K562 (cell line): ENCODE measurements around the gene JPH2. TPM values are rescaled to one million over a fixed set of nuclear protein-coding genes. Genes with fewer than 3 reads are reported as not detected.

Source experiments
- ATAC-seq: fragments of 200-7000 bp; cut with Tn5 transposase; 3 replicates; pipeline ENCODE4 v1.9.1; 2020; ENCODE audit warnings: moderate library complexity
- BruUV-seq: library from RNA; stranded (reverse); fragments of 400-500 nt; replicated peaks from 2 replicates; lab custom pipeline; 2021; lab: Mats Ljungman, UMichigan
- CTCF ChIA-PET: fragments of 300-600 bp; formaldehyde crosslinking; extraction: SDS; loops from one replicate; lab custom pipeline; 2021; ENCODE audit warnings: low intra/inter-chr PET ratio; lab: Yijun Ruan, JAX
- POLR2A ChIA-PET: fragments of 300-600, 350-650 bp; sonication (Branson Sonifier 250); formaldehyde crosslinking; extraction: SDS; loops from one replicate; lab custom pipeline; 2021; ENCODE audit warnings: antibody characterized with exemption, inconsistent platforms; lab: Yijun Ruan, JAX
- DNase-seq, 4 experiments: peaks; one replicate each; pipeline versions ENCODE4 v3.0.0 to v3.0.0-alpha.2; 2011 to 2018; ENCODE audit warnings: low spot score in 3 of 4, mixed read lengths in 3 of 4; ENCODE audit errors: extremely low read depth in 1 of 4
- FAIRE-seq: peaks from 2 replicates; lab custom pipeline; 2011; peaks lifted over from hg19 to GRCh38; lab: Jason Lieb, UNC
- H2AFZ ChIP-seq: 2 replicates; pipeline ENCODE4 v1.6.0; 2011; ENCODE audit warnings: low read depth, low read length, control low read depth, inconsistent platforms
- H3K27ac ChIP-seq: fragments of 200-600 bp; 3 replicates; pipeline ENCODE4 v1.8.0; 2011; ENCODE audit warnings: low read depth, mild to moderate bottlenecking, control low read depth, inconsistent platforms, low read length, moderate library complexity, mixed read lengths; ENCODE audit errors: extremely low read depth
- H3K27me3 ChIP-seq, 2 experiments: fragments of 300-600 bp in 1 of 2; 2 replicates in 1 of 2; 3 replicates in 1 of 2; pipeline versions ENCODE4 v1.6.0 to v1.8.0; 2011; ENCODE audit warnings: inconsistent platforms in 2 of 2, low read length in 2 of 2, mild to moderate bottlenecking in 1 of 2, mixed read lengths in 1 of 2, moderate library complexity in 1 of 2; ENCODE audit not compliant: control insufficient read depth in 2 of 2, insufficient read depth in 2 of 2
- H3K36me3 ChIP-seq: fragments of 300-600 bp; 3 replicates; pipeline ENCODE4 v1.8.0; 2011; ENCODE audit warnings: mild to moderate bottlenecking, low read length, inconsistent platforms; ENCODE audit not compliant: control insufficient read depth, insufficient read depth
- H3K4me1 ChIP-seq, 2 experiments: fragments of 200-600 bp in 1 of 2; replicated peaks in 1 of 2; 2 replicates in 1 of 2; 3 replicates in 1 of 2; pipeline versions ENCODE4 v1.5.1 to v1.8.0; 2011; ENCODE audit warnings: inconsistent platforms in 2 of 2, low read length in 2 of 2, mild to moderate bottlenecking in 1 of 2, mixed read lengths in 1 of 2, moderate library complexity in 1 of 2; ENCODE audit not compliant: control insufficient read depth in 2 of 2, insufficient read depth in 2 of 2
- H3K4me2 ChIP-seq: 2 replicates; pipeline ENCODE4 v1.6.1; 2011; ENCODE audit warnings: low read length, control low read depth, inconsistent platforms, mixed read lengths; ENCODE audit not compliant: insufficient read depth
- H3K4me3 ChIP-seq: fragments of 200-600 bp; sonication (generic), shearing (Covaris generic); 2 replicates; pipeline ENCODE4 v1.5.1; 2016; ENCODE audit warnings: control low read depth, inconsistent platforms
- H3K79me2 ChIP-seq: fragments of 200-600 bp; 3 replicates; pipeline ENCODE4 v1.8.0; 2011; ENCODE audit warnings: low read length, inconsistent platforms; ENCODE audit not compliant: control insufficient read depth, insufficient read depth
- H3K9ac ChIP-seq, 2 experiments: 2 replicates each; pipeline versions ENCODE4 v1.6.0 to v1.6.1; 2011; ENCODE audit warnings: low read depth in 2 of 2, low read length in 2 of 2, control low read depth in 1 of 2, inconsistent platforms in 1 of 2, mild to moderate bottlenecking in 1 of 2, mixed read lengths in 1 of 2; ENCODE audit not compliant: insufficient read depth in 1 of 2
- H3K9me1 ChIP-seq: one replicate; pipeline ENCODE4 v1.6.0; 2011; ENCODE audit warnings: inconsistent platforms, mild to moderate bottlenecking, low read length, moderate library complexity; ENCODE audit not compliant: control insufficient read depth, insufficient read depth
- H3K9me3 ChIP-seq: replicated peaks from 2 replicates; pipeline ENCODE4 v1.5.1; 2011; ENCODE audit warnings: low read depth, low read length, inconsistent platforms; ENCODE audit not compliant: control insufficient read depth, insufficient read depth
- H4K20me1 ChIP-seq: replicated peaks from 2 replicates; pipeline ENCODE4 v1.6.1; 2011; ENCODE audit warnings: low read length, inconsistent platforms, mixed read lengths; ENCODE audit not compliant: control insufficient read depth, insufficient read depth
- ARID4B ChIP-seq: sonication (generic); formaldehyde crosslinking; IDR thresholded peaks from 2 replicates; pipeline ENCODE4 v1.8.0; 2022; ENCODE audit warnings: mild to moderate bottlenecking, missing genetic modification reagents
- PHB2 ChIP-seq: fragments of 450-650 bp; IDR thresholded peaks from 2 replicates; pipeline ENCODE4 v1.6.1; 2017; ENCODE audit warnings: low read depth
- PKNOX1 ChIP-seq: fragments of 450-650 bp; IDR thresholded peaks from 2 replicates; pipeline ENCODE4 v1.6.1; 2016
- ZBTB40 ChIP-seq, 2 experiments: fragments of 450-650 bp in 1 of 2; sonication (generic) in 1 of 2; formaldehyde crosslinking in 1 of 2; IDR thresholded peaks; 2 replicates each; pipeline versions ENCODE4 v1.7.1 to v1.9.0; 2016 to 2022; ENCODE audit warnings: inconsistent platforms in 1 of 2, mild to moderate bottlenecking in 1 of 2, missing genetic modification reagents in 1 of 2
- WGBS: fragments of 100-300 bp; shearing (Covaris generic); methylation state at CpG from one replicate; pipeline ENCODE4 v1.1.6; 2016; ENCODE audit warnings: low coverage, mixed read lengths; ENCODE audit not compliant: insufficient coverage; ENCODE audit errors: missing lambda C conversion rate; 5-methylcytosine and 5-hydroxymethylcytosine counted together
- in situ Hi-C: fragments of 300-500 bp; cut with MboI; formaldehyde crosslinking; loops from 4 replicates; pipeline ENCODE4 v1.15.0; 2018; ENCODE audit warnings: inconsistent platforms, mixed read lengths
- intact Hi-C: fragments of 100-400 bp; cut with micrococcal nuclease; formaldehyde crosslinking; loops from 2 replicates; pipeline ENCODE4 v1.14.2; 2022
- polyA plus RNA-seq, 8 experiments: library from polyadenylated mRNA; depleted of rRNA in 4 of 8; stranded (reverse) in 5 of 8; unstranded in 3 of 8; fragments of >200 nt; fragmentation: Nextera tagmentation in 2 of 8; fragmentation: Illumina TruSeq in 1 of 8; extraction: Ambion mirVana in 2 of 8; extraction: Trizol in 1 of 8; gene quantifications; 2 replicates each; pipeline versions ENCODE4 v1.2.1 to v1.2.3, GENCODE V29; 2011 to 2014; ENCODE audit warnings: inconsistent platforms in 1 of 8, missing spikeins in 1 of 8
- total RNA-seq, 7 experiments: library from RNA; depleted of rRNA in 6 of 7; stranded (reverse); fragments of >200 nt in 6 of 7; fragmentation: Illumina TruSeq in 2 of 7; extraction: Trizol in 2 of 7; gene quantifications; 2 replicates each; pipeline versions ENCODE4 v1.2.1 to v1.2.3, GENCODE V29; 2011 to 2021; ENCODE audit warnings: low replicate concordance in 1 of 7

JPH2 gene
- total and polyA plus RNA-seq, 9 of the 15 experiments (the other 6 are each of a cell fraction or from before 2014, with no cell fraction given): not detected

- Histone ChIP-seq H3K27me3 (peaks cover 4 to 13% of the 10 kb centered on the region in 2 experiments), H3K27ac (no peak overlapping the region), H3K36me3 (no peaks in the 10 kb centered on the region), H3K9ac (no peak overlapping the region), H3K4me1 (peaks cover 6 to 7% of the 10 kb centered on the region in 2 experiments; a peak in 4 of 5 replicates), H4K20me1 (peaks cover 4% of the 10 kb centered on the region; the same call in 1 of the 2 replicates), H3K79me2 (no peaks in the 10 kb centered on the region), H3K4me2 (no peak overlapping the region), H3K9me3 (no peaks in the 10 kb centered on the region), H3K4me3 (no peak overlapping the region), H3K9me1 (no peaks in the 10 kb centered on the region), H2AFZ (no peak overlapping the region)
- intact Hi-C loops (no loop called here), in situ Hi-C loops (no loop called here)
- POLR2A ChIA-PET: interaction anchor here (1.3 kb wide), 1 partner anchor 33 kb away, joined by 5 read pairs; no protein-coding TSS in a partner anchor
- no TSS peak for BruUV-seq
- CTCF ChIA-PET: interaction anchor here (0.9 to 1.3 kb wide), 2 partner anchors 343 to 644 kb away, joined by 4 to 7 read pairs; no protein-coding TSS in a partner anchor
- FAIRE-seq: peak; percentile 77
- WGBS: 6% methylated on average over 9 of the region's 9 CpGs
- ATAC-seq: peak; percentile 75
- peak in 1 of 4 experiments; percentile 57 for DNase-seq
- TF ChIP-seq PHB2 (no peak), ZBTB40 (IDR thresholded peaks at IDR 0.05) (no peak), ZBTB40 (CRISPR knock-in tag; IDR thresholded peaks at IDR 0.05) (no peak), ARID4B (no peak), PKNOX1 (peak; percentile 50; the same call in 1 of the 2 replicates)
Measured at GRCh38 chr20:44092551-44093248, 94.3 kb downstream of the JPH2 start.
